NCI-H526 treated with DMSO at 0.1 percent for 48 hours (cell line): ENCODE data around the gene LTO1.
"Not testable (repeated sequence)": the region's sequence is repeated elsewhere in the genome, so short reads cannot be mapped to it uniquely, and the experiment has no call there.

Source experiments
- DNase-seq: peaks from one replicate; lab custom pipeline; 2025; lab: John Stamatoyannopoulos, UW

The LTO1 gene

DNA sequence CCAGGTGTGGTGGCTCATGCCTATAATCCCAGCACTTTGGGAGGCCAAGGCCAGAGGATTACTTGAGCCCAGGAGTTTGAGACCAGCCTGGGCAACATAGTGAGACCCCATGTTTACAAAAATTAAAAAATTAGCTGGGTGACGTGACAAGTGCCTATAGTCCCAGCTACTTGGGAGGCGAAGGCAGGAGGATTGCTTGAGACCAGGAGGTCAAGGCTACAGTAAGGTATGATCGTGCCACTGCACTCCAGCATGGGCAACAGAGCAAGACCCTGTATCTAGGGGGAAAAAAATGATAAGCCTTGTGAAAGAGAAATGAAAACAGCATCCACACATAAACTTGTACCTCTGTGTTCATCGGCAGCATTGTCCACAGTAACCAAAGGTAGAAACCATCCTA, 42.3 kb downstream of the LTO1 start:
- no peak for DNase-seq

DNA sequence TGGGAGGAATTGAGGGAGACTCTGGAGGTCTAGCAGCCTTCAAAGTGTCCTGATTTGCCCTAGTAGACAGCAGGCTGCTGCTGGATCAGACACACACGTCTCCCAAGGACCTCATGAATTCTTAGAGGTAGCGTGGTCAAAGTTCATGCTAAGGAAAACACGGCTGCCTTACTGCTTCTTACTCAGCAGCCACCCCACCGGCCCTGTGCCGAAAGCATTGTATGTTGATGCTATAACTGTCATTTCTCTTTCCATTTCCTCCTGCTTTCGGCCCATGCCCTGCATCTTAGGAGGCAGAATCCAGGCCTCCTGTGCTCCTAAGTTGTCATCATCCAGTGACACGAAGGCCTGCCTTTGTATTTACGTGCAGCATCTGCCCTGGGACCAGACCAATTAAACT, 44.7 kb downstream of the LTO1 start:
- DNase-seq = no peak

GRCh38 chr11:69630017-69630416, 45.1 kb downstream of the LTO1 start:
- DNase-seq = no peak

DNA sequence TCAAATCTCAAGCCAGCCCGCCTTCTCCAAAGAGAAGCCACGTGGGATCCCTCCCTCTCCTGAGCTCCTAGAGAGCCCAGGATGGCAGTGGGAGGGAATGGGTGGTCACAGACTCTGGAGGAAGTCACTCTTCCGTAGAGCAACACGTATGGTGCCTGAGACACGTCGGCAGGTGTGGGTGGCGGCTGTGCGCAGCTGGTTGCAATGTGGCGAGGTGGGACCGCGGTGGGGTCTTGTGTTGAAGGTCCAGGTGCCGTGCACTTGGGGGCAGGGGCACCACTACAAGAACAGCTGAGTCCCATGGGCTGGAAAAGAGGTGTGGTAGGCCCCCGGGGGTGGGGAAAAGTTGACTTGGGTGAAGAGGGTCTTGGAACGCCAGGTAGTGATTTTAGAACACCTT, 47.6 kb downstream of the LTO1 start:
- DNase-seq = no peak

DNA sequence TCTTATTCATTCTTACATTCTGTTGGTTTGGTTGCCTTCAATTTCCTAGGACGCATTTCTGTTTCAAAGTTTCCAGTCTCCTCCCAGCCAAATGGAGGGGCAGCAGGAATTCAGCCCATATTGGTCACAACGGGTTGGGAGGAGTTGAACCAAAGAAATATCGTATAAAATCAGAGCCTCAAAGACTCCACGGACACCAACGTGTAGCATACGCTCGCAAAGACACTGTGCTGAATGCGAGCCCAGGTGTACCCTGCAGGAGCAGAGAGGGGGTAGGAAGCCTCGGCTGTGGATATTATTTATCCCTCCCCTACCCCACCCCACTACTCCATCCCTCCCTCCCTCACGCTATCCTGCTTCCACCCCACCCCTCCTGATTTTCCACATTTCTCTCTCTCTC, 49.7 kb downstream of the LTO1 start:
- DNase-seq = no peak

DNA sequence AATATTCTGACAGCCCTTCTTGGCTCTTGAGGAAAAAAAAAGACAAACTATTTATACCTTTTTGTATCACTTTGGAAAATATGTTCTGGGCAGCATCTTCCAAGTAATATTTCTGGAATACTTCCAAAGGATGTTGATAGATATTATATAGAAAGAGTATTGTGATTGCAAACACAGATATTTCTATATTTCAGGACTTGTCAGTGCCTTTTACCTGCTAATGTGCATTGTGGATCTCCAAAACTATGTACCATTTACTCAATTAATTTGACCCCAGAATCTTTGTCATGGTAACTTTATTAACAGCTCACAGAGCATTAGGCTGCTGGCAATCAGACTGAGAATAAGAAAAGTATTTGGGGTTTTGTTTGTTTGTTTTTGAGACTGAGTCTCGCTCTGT, 50.9 kb downstream of the LTO1 start:
- no peak for DNase-seq

DNA sequence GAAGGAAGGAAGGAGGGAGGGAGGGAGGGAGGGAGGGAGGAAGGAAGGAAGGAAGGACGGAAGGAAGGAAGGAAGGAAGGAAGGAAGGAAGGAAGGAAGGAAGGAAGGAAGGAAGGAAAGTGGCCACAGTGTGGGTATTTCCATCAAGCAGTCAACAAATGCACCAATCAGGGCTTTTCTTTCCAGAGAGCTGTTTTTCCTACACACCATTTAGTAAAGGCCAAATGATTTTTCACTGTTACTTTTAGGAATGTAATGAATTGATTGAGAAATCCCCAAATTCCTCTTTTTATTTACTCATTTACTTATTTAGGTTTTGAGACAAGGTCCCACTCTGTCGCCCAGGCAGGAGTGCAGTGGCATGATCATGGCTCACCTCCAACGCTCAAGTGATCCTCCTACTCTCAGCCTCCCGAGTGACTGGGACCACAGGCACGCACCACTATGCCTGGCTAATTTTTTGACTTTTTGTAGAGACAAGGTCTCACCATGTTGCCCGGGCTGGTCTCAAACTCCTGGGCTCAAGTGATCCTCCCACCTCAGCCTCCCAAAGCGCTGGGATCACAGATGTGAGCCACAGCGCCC, 53.0 kb downstream of the LTO1 start:
- DNase-seq = not testable (repeated sequence)

DNA sequence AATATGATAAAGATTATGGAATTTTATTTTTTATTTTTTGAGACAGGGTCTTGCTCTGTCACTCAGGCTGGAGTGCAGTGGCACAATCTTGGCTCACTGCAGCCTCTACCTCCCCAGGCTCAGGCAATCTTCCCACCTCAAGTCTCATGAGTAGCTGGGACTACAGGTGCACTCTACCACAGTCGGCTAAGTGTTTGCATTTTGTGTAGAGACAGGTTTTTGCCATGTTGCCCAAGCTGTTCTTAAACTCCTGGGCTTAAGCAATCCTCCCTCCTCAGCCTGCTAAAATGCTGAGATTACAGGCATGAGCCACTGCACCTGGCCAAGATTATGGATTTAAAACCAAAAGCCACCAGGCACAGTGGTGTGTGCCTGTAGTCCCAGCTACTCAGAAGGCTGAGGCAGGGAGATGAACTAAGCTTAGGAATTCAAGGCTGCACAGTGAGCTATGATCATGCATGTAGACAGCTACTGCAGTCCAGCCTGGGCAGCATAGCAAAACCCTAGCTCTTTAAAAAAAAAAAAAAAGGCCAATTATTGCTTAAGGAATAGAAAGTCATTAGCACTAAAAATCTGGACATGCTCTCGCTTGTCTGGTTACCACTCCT, 54.4 kb downstream of the LTO1 start:
- no peak for DNase-seq

DNA sequence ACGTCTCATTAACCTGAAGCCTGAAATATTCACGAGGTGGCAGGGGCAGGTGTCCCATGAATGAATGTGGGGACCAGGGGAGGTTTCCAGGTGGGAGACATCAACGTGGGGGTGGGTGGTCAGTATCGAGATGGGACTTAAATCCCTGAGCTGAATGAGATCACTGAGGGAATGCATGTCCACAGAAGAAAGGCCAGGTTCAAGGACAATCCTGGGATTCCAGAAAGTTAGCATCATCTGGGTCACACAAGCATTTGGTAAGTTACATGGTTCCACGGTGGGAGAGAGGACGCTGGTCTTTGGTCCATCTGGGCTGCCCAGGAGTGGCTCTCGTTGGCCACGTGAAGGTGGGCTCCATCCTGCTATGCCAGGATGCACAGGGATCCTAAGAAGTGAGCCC, 56.9 kb downstream of the LTO1 start:
- no peak for DNase-seq

DNA sequence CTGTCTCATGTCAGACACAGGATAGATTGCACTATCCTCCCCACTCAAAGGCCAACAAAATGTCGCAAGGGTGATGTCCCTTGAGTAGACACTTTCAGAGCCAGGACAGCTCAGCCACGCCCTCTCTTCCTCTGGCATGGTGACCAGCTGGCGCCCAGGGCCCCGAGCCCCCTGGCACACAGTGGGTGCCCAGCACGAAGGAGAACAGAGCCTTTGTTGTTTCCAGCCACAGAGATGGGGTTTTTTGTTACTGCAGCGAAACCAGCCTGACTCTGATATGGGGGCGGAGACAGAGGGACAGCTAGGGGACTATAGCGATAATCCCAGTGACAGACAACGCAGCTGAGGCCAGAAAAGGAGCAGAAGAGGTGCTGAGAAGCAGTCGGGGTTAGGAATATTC, 57.5 kb downstream of the LTO1 start:
- DNase-seq = no peak

DNA sequence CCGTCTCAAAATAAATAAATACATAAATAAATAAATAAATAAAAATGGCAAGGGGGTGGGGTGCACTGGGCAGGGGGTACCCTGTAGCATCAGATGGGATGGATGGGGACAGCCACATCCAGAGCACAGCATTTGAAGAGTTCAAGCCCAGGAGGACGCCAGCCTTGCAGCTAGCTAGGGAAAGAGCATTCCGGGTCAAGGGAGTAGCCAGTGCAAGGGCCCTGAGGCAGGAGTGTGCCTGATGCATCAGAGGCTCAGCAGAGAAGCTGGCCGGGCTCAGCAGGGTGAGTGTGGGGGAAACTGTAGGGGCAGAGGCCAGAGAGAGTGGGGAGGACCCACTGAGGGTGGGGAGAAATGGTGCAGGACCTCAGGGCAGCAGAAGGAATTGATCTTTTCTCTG, 57.9 kb downstream of the LTO1 start:
- DNase-seq = no peak
